NCI-H2171 treated with DMSO at 0.1 percent for 48 hours (cell line): ENCODE measurements around the gene LARGE1.

Experiments used
- DNase-seq: peaks from one replicate; lab custom pipeline; 2025; lab: John Stamatoyannopoulos, UW

The LARGE1 gene

GRCh38 chr22:33561149-33561807, 359.0 kb downstream of the LARGE1 start:
- no peak for DNase-seq

- no peak for DNase-seq
Measured at GRCh38 chr22:33557836-33558235, 362.4 kb downstream of the LARGE1 start.

- DNase-seq, result no peak
Measured at GRCh38 chr22:33555814-33556522, 364.3 kb downstream of the LARGE1 start.

- no peak for DNase-seq
Measured at GRCh38 chr22:33553493-33553892, 366.8 kb downstream of the LARGE1 start.

- no peak for DNase-seq
Measured at GRCh38 chr22:33544707-33545106, 375.6 kb downstream of the LARGE1 start.

- DNase-seq, result no peak
Measured at GRCh38 chr22:33542722-33543121, 377.6 kb downstream of the LARGE1 start.

GRCh38 chr22:33542153-33542552, 378.1 kb downstream of the LARGE1 start:
- no peak for DNase-seq

GRCh38 chr22:33539902-33540751, 380.1 kb downstream of the LARGE1 start:
- DNase-seq, result no peak

GRCh38 chr22:33539202-33539901, 380.9 kb downstream of the LARGE1 start:
- DNase-seq, result no peak

GRCh38 chr22:33538277-33538885, 381.9 kb downstream of the LARGE1 start:
- no peak for DNase-seq

GRCh38 chr22:33537059-33537458, 383.2 kb downstream of the LARGE1 start:
- DNase-seq, result no peak

- no peak for DNase-seq
Measured at GRCh38 chr22:33535937-33536875, 384.1 kb downstream of the LARGE1 start.

- DNase-seq, result no peak
Measured at GRCh38 chr22:33529424-33530113, 390.7 kb downstream of the LARGE1 start.

GRCh38 chr22:33528183-33528582, 392.1 kb downstream of the LARGE1 start:
- DNase-seq, result no peak

GRCh38 chr22:33526434-33527107, 393.7 kb downstream of the LARGE1 start:
- no peak for DNase-seq

- DNase-seq, result peak; percentile 31
Measured at GRCh38 chr22:33524511-33525260, 395.6 kb downstream of the LARGE1 start.

GRCh38 chr22:33521879-33522665, 398.2 kb downstream of the LARGE1 start:
- no peak for DNase-seq
